H9 (cell line): ENCODE results near the gene ACACA. TPM values are rescaled to one million over a fixed set of nuclear protein-coding genes. Genes with fewer than 3 reads are reported as not detected.

ENCODE experiments used
- DNase-seq: peaks from one replicate; pipeline ENCODE4 v3.0.0-alpha.2; 2017
- H2AFZ ChIP-seq: one replicate; pipeline ENCODE4 v1.6.1; 2013; ENCODE audit warnings: mild to moderate bottlenecking, low read length, control low read depth, moderate library complexity
- H2AK5ac ChIP-seq: 2 replicates; pipeline ENCODE4 v1.6.1; 2013; ENCODE audit warnings: low read length, control low read depth, mixed read lengths; ENCODE audit not compliant: insufficient read length
- H2BK120ac ChIP-seq: one replicate; pipeline ENCODE4 v1.6.1; 2013; ENCODE audit warnings: low read depth, mild to moderate bottlenecking, low read length, control low read depth, inconsistent platforms; ENCODE audit not compliant: poor library complexity, severe bottlenecking
- H2BK12ac ChIP-seq: 2 replicates; pipeline ENCODE4 v1.6.1; 2013; ENCODE audit warnings: low read length, control low read depth, mixed read lengths, low read depth; ENCODE audit not compliant: insufficient read length
- H2BK15ac ChIP-seq: 2 replicates; pipeline ENCODE4 v1.6.1; 2013; ENCODE audit warnings: low read depth, low read length, control low read depth
- H2BK20ac ChIP-seq: one replicate; pipeline ENCODE4 v1.6.1; 2013; ENCODE audit warnings: low read depth, mild to moderate bottlenecking, low read length, control low read depth, inconsistent platforms; ENCODE audit not compliant: poor library complexity, severe bottlenecking
- H2BK5ac ChIP-seq: 2 replicates; pipeline ENCODE4 v1.6.1; 2013; ENCODE audit warnings: low read length, control low read depth, mixed read lengths; ENCODE audit not compliant: insufficient read length
- H3K14ac ChIP-seq: 2 replicates; pipeline ENCODE4 v1.6.1; 2013; ENCODE audit warnings: low read length, control low read depth; ENCODE audit not compliant: insufficient read depth
- H3K18ac ChIP-seq: 2 replicates; pipeline ENCODE4 v1.6.1; 2013; ENCODE audit warnings: low read depth, mild to moderate bottlenecking, mixed read lengths, low read length, control low read depth; ENCODE audit not compliant: insufficient read length
- H3K23ac ChIP-seq: 2 replicates; pipeline ENCODE4 v1.6.1; 2013; ENCODE audit warnings: low read length, control low read depth, mixed read lengths, low read depth; ENCODE audit not compliant: insufficient read length
- H3K23me2 ChIP-seq: 2 replicates; pipeline ENCODE4 v1.6.1; 2013; ENCODE audit warnings: low read depth, mild to moderate bottlenecking, mixed read lengths, low read length, control low read depth; ENCODE audit not compliant: insufficient read length, poor library complexity, severe bottlenecking
- H3K27ac ChIP-seq: 2 replicates; pipeline ENCODE4 v1.5.1; 2013; ENCODE audit warnings: low read length, control low read depth, mixed read lengths, low read depth; ENCODE audit not compliant: insufficient read length
- H3K27me3 ChIP-seq: 2 replicates; pipeline ENCODE4 v1.6.1; 2013; ENCODE audit warnings: low read length, control low read depth, inconsistent platforms; ENCODE audit not compliant: insufficient read depth
- H3K4ac ChIP-seq: 2 replicates; pipeline ENCODE4 v1.6.1; 2013; ENCODE audit warnings: low read depth, mild to moderate bottlenecking, control low read depth, inconsistent platforms, low read length, moderate library complexity
- H3K4me1 ChIP-seq: 2 replicates; pipeline ENCODE4 v1.6.1; 2013; ENCODE audit warnings: low read length, control low read depth, inconsistent platforms; ENCODE audit not compliant: insufficient read depth
- H3K4me2 ChIP-seq: 2 replicates; pipeline ENCODE4 v1.6.1; 2013; ENCODE audit warnings: low read length, control low read depth, mixed read lengths; ENCODE audit not compliant: insufficient read length, insufficient read depth
- H3K56ac ChIP-seq: 2 replicates; pipeline ENCODE4 v1.6.1; 2013; ENCODE audit warnings: low read depth, mild to moderate bottlenecking, mixed read lengths, low read length, control low read depth; ENCODE audit not compliant: insufficient read length
- H3K79me1 ChIP-seq: 2 replicates; pipeline ENCODE4 v1.6.1; 2013; ENCODE audit warnings: low read depth, mild to moderate bottlenecking, moderate library complexity, low read length, control low read depth, inconsistent platforms; ENCODE audit not compliant: insufficient read depth, poor library complexity, severe bottlenecking
- H3K79me2 ChIP-seq: 2 replicates; pipeline ENCODE4 v1.6.1; 2013; ENCODE audit warnings: low read length, control low read depth, inconsistent platforms; ENCODE audit not compliant: insufficient read depth
- H3K9ac ChIP-seq: 2 replicates; pipeline ENCODE4 v1.6.1; 2013; ENCODE audit warnings: low read length, control low read depth, mixed read lengths; ENCODE audit not compliant: insufficient read length; ENCODE audit errors: extremely low read depth
- H3K9me3 ChIP-seq: one replicate; pipeline ENCODE4 v1.6.1; 2013; ENCODE audit warnings: low read depth, low read length, inconsistent platforms; ENCODE audit not compliant: control insufficient read depth
- H3T11ph ChIP-seq: one replicate; pipeline ENCODE4 v1.6.1; 2013; ENCODE audit warnings: mild to moderate bottlenecking, low read length, control low read depth, inconsistent platforms
- H4K20me1 ChIP-seq: one replicate; pipeline ENCODE4 v1.6.1; 2013; ENCODE audit not compliant: control insufficient read depth, insufficient read length, insufficient read depth
- H4K5ac ChIP-seq: 2 replicates; pipeline ENCODE4 v1.6.1; 2013; ENCODE audit warnings: low read depth, mild to moderate bottlenecking, mixed read lengths, low read length, control low read depth; ENCODE audit not compliant: insufficient read length
- H4K8ac ChIP-seq: replicated peaks from 2 replicates; pipeline ENCODE4 v1.6.1; 2013; ENCODE audit warnings: low read length, control low read depth, mixed read lengths, low read depth; ENCODE audit not compliant: insufficient read length
- H4K91ac ChIP-seq: 2 replicates; pipeline ENCODE4 v1.6.1; 2013; ENCODE audit warnings: low read depth, mild to moderate bottlenecking, moderate library complexity, mixed read lengths, low read length, control low read depth; ENCODE audit not compliant: insufficient read length
- H3K27ac Mint-ChIP-seq, 3 experiments: 2 replicates in 2 of 3; 3 replicates in 1 of 3; pipeline ENCODE4 v1.8.0; 2020 to 2021; ENCODE audit warnings: mixed read lengths in 3 of 3, mild to moderate bottlenecking in 1 of 3, moderate library complexity in 1 of 3
- H3K27me3 Mint-ChIP-seq: 2 replicates; pipeline ENCODE4 v1.8.0; 2021; ENCODE audit warnings: low read depth, mild to moderate bottlenecking, moderate library complexity, mixed read lengths
- H3K36me3 Mint-ChIP-seq, 3 experiments: 2 replicates in 2 of 3; 3 replicates in 1 of 3; pipeline ENCODE4 v1.8.0; 2020 to 2021; ENCODE audit warnings: low read depth in 3 of 3, mixed read lengths in 3 of 3; ENCODE audit not compliant: insufficient read depth in 1 of 3
- H3K4me1 Mint-ChIP-seq, 2 experiments: 2 replicates each; pipeline ENCODE4 v1.8.0; 2020; ENCODE audit warnings: mixed read lengths in 2 of 2
- H3K4me3 Mint-ChIP-seq, 2 experiments: 2 replicates in 1 of 2; 3 replicates in 1 of 2; pipeline ENCODE4 v1.8.0; 2020 to 2021; ENCODE audit warnings: mild to moderate bottlenecking in 2 of 2, mixed read lengths in 2 of 2, moderate library complexity in 1 of 2
- H3K9me3 Mint-ChIP-seq, 2 experiments: 2 replicates in 1 of 2; 3 replicates in 1 of 2; pipeline ENCODE4 v1.8.0; 2020; ENCODE audit warnings: mild to moderate bottlenecking in 2 of 2, mixed read lengths in 2 of 2, moderate library complexity in 1 of 2
- CTCF ChIP-seq: fragments of 200-600 bp; sonication (generic); conservative IDR thresholded peaks from 3 replicates; pipeline ENCODE4 v1.8.0; 2021; ENCODE audit warnings: antibody characterized with exemption, mild to moderate bottlenecking
- WGBS: extraction: QIAGEN DNeasy Blood & Tissue Kit; methylation state at CpG from one replicate; pipeline ENCODE4 v1.1.7; 2013; ENCODE audit warnings: missing lambda C conversion rate, low lambda C conversion rate, mixed read lengths; ENCODE audit not compliant: insufficient read length; ENCODE audit errors: extremely low coverage; 5-methylcytosine and 5-hydroxymethylcytosine counted together
- total RNA-seq: library from RNA; stranded (reverse); gene quantifications from 2 replicates; pipeline ENCODE4 v1.2.1, GENCODE V29; 2021

Gene ACACA
- total RNA-seq, 1 experiment from 2014 or later, result 135 TPM

GRCh38 chr17:37358830-37359681, 47.6 kb downstream of the ACACA start:
- peaks cover 27% of the 10 kb centered on the region; the same call in 1 of the 2 replicates for H3K79me2 ChIP-seq
- H3K36me3 Mint-ChIP-seq, result peaks cover 5 to 10% (median 8%) of the 10 kb centered on the region in 3 experiments
- no peaks in the 10 kb centered on the region for H3K9me3 ChIP-seq
- no peak overlapping the region for H4K8ac ChIP-seq
- no peaks in the 10 kb centered on the region for H3K79me1 ChIP-seq
- H3K23ac ChIP-seq, result no peak overlapping the region
- H2BK15ac ChIP-seq, result no peak overlapping the region
- H3K27me3 ChIP-seq, result no peaks in the 10 kb centered on the region
- peaks cover 29 to 33% of the 10 kb centered on the region in 2 experiments for H3K4me1 Mint-ChIP-seq
- H2BK5ac ChIP-seq, result no peak overlapping the region
- no peak overlapping the region for H2BK20ac ChIP-seq
- no peak overlapping the region for H3K27ac ChIP-seq
- no peak overlapping the region for H2BK120ac ChIP-seq
- H3K4me2 ChIP-seq, result peak overlapping the region; percentile 92
- H3K9ac ChIP-seq, result peak overlapping the region; percentile 95
- no peak overlapping the region for H3K4ac ChIP-seq
- H3K4me3 Mint-ChIP-seq, result peak overlapping the region; percentile 94 to 97
- H3K27me3 Mint-ChIP-seq, result no peaks in the 10 kb centered on the region
- peak; percentile 42 for TF ChIP-seq CTCF
- peak overlapping the region; percentile 31 for H4K91ac ChIP-seq
- peak overlapping the region; percentile 82 for H3K18ac ChIP-seq
- no peak overlapping the region for H2BK12ac ChIP-seq
- DNase-seq, result peak; percentile 100
- H4K5ac ChIP-seq, result no peak overlapping the region
- no peak overlapping the region for H3K56ac ChIP-seq
- H3K14ac ChIP-seq, result peak overlapping the region; percentile 59
- H4K20me1 ChIP-seq, result no peaks in the 10 kb centered on the region
- no peak overlapping the region for H2AFZ ChIP-seq
- H2AK5ac ChIP-seq, result no peak overlapping the region
- WGBS, result no CpG with 5 or more reads among the region's 88 CpGs
- peaks cover 16% of the 10 kb centered on the region for H3K23me2 ChIP-seq
- peaks cover 3% of the 10 kb centered on the region for H3K4me1 ChIP-seq
- peak overlapping the region; percentile 96 to 99 (median 98); a peak in 6 of 7 replicates for H3K27ac Mint-ChIP-seq
- H3K9me3 Mint-ChIP-seq, result no peaks in the 10 kb centered on the region
- no peak overlapping the region for H3T11ph ChIP-seq
